ENCODE results near the gene TRPM7. TPM values are rescaled to one million over a fixed set of nuclear protein-coding genes. Genes with fewer than 3 reads are reported as not detected.

TRPM7 gene
- total and polyA plus RNA-seq, 9 of the 15 experiments (the other 6 are each of a cell fraction or from before 2014, with no cell fraction given): 12.3 to 59.2 (median 31.5) TPM

DNA sequence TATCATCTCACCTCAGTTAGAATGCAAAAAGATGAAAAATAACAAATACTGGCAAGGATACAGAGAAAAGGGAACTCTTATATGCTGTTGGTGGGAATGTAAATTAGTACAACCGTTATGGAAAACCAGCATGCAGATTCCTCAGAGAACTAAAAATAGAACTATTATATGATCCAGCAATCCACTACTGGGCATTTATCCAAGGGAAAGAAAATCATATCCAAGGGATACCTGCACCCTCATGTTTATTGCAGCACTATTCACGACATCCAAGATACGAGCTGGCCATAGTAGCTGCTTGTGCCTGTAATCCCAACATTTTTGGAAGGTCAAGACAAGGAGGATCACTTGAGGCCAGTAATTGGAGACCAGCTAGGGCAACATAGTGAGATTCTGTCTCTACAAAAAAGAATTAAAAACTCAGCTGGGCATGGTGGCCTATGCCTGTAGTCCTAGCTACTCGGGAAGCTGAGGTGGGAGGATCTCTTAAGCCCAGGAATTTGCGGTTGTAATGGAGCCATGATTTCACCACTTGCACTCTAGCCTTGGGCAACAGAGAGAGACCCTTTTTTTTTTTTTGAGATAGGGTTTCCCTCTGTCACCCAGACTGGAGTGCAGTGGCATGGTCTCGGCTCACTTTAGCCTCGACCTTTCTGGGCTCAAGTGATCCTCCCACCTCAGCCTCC lies 166.7 kb downstream of the TRPM7 start:
- Histone ChIP-seq H4K20me1 (replicated peaks; ENCODE audit: control insufficient read depth, insufficient read depth, low read length) (no peaks in the 10 kb centered on the region), H3K27me3 (ENCODE audit: control insufficient read depth in 2 of 2, insufficient read depth in 2 of 2, low read length in 2 of 2) (no peaks in the 10 kb centered on the region), H2AFZ (ENCODE audit: low read depth, low read length) (no peak overlapping the region), H3K4me1 (replicated peaks in 1 of 2; ENCODE audit: control insufficient read depth in 2 of 2, insufficient read depth in 2 of 2, low read length in 2 of 2) (no peaks in the 10 kb centered on the region; a peak in 1 of 5 replicates), H3K9me1 (ENCODE audit: control insufficient read depth, insufficient read depth, low read length) (no peaks in the 10 kb centered on the region), H3K9ac (ENCODE audit: insufficient read depth in 1 of 2, low read depth in 2 of 2, low read length in 2 of 2) (no peak overlapping the region), H3K36me3 (ENCODE audit: control insufficient read depth, insufficient read depth, low read length) (no peaks in the 10 kb centered on the region), H3K4me2 (ENCODE audit: insufficient read depth, low read length) (no peak overlapping the region), H3K9me3 (replicated peaks; ENCODE audit: control insufficient read depth, insufficient read depth, low read depth, low read length) (no peaks in the 10 kb centered on the region), H3K4me3 (no peak overlapping the region), H3K27ac (ENCODE audit: extremely low read depth, low read depth, low read length) (no peak overlapping the region), H3K79me2 (ENCODE audit: control insufficient read depth, insufficient read depth, low read length) (no peaks in the 10 kb centered on the region)
- FAIRE-seq: no peak
- in situ Hi-C loops (cut with MboI): no loop called here
- TF ChIP-seq DPF2 (IDR thresholded peaks at IDR 0.05): no peak
- TF ChIP-seq KDM4B (IDR thresholded peaks at IDR 0.05; ENCODE audit: borderline replicate concordance in 2 of 2, low read depth in 1 of 2): no peak
- CTCF ChIA-PET (ENCODE audit: low intra/inter-chr PET ratio): no interaction called here
- POLR2A ChIA-PET: interaction anchor here (0.5 to 1.0 kb wide), 3 partner anchors 9 to 52 kb away, joined by 3 read pairs; no protein-coding TSS in a partner anchor
- ATAC-seq: no peak
- DNase-seq (ENCODE audit: extremely low read depth in 1 of 4, low spot score in 3 of 4): no peak
- no TSS peak for BruUV-seq (replicated peaks)
- intact Hi-C loops (cut with micrococcal nuclease): no loop called here
- WGBS (ENCODE audit: insufficient coverage, low coverage, missing lambda C conversion rate): 29% methylated on average over 7 of the region's 7 CpGs

DNA sequence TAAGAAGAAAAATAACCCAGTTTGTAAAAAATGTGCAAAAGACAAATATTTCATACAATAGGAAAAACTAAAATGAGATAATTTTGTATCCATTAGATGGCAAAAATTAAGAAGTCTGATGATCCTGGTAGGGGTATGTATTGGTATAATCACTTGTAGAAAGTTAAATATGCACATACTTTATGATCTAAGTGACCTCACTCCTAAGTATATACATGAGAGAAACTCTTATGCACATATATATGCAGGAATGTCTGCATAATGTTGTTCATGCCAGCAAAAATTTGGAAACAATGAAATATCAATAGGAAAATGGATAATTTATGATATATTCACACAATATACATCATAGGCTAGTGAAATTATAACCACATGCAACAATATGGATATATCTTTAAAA lies 173.6 kb downstream of the TRPM7 start:
- no peaks in the 10 kb centered on the region for H3K9me1 ChIP-seq (ENCODE audit: control insufficient read depth, insufficient read depth, low read length)
- CTCF ChIA-PET (ENCODE audit: low intra/inter-chr PET ratio): no interaction called here
- TF ChIP-seq RBM17 (IDR thresholded peaks at IDR 0.05; ENCODE audit: borderline replicate concordance, low read depth, low read length): no peak
- no peak for TF ChIP-seq BRCA1 (IDR thresholded peaks at IDR 0.05)
- TF ChIP-seq BRCA1 (CRISPR knock-in tag; IDR thresholded peaks at IDR 0.05): no peak
- TF ChIP-seq ZNF134 (CRISPR knock-in tag; conservative IDR thresholded peaks at IDR 0.05): no peak
- no peak for TF ChIP-seq GTF2F1 (IDR thresholded peaks at IDR 0.05; ENCODE audit: low read depth, low read length)
- TF ChIP-seq, protein P1, sequence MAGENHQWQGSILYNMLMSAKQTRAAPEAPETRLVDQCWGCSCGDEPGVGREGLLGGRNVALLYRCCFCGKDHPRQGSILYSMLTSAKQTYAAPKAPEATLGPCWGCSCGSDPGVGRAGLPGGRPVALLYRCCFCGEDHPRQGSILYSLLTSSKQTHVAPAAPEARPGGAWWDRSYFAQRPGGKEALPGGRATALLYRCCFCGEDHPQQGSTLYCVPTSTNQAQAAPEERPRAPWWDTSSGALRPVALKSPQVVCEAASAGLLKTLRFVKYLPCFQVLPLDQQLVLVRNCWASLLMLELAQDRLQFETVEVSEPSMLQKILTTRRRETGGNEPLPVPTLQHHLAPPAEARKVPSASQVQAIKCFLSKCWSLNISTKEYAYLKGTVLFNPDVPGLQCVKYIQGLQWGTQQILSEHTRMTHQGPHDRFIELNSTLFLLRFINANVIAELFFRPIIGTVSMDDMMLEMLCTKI (IDR thresholded peaks at IDR 0.05; ENCODE audit: partially characterized antibody): no peak
- no peak overlapping the region for H3K9ac ChIP-seq (ENCODE audit: insufficient read depth in 1 of 2, low read depth in 2 of 2, low read length in 2 of 2)
- no peaks in the 10 kb centered on the region for H3K4me1 ChIP-seq (replicated peaks in 1 of 2; ENCODE audit: control insufficient read depth in 2 of 2, insufficient read depth in 2 of 2, low read length in 2 of 2)
- ATAC-seq: no peak
- FAIRE-seq: no peak
- no peak for DNase-seq (ENCODE audit: extremely low read depth in 1 of 4, low spot score in 3 of 4)
- H2AFZ ChIP-seq (ENCODE audit: low read depth, low read length): no peak overlapping the region
- H3K9me3 ChIP-seq (replicated peaks; ENCODE audit: control insufficient read depth, insufficient read depth, low read depth, low read length): no peaks in the 10 kb centered on the region
- no TSS peak for BruUV-seq (replicated peaks)
- H3K4me3 ChIP-seq: no peak overlapping the region
- POLR2A ChIA-PET: no interaction called here
- H3K27me3 ChIP-seq (ENCODE audit: control insufficient read depth in 2 of 2, insufficient read depth in 2 of 2, low read length in 2 of 2): no peaks in the 10 kb centered on the region
- no peak overlapping the region for H3K4me2 ChIP-seq (ENCODE audit: insufficient read depth, low read length)
- in situ Hi-C loops (cut with MboI): no loop called here
- intact Hi-C loops (cut with micrococcal nuclease): no loop called here
- no peaks in the 10 kb centered on the region for H3K36me3 ChIP-seq (ENCODE audit: control insufficient read depth, insufficient read depth, low read length)
- no peaks in the 10 kb centered on the region for H4K20me1 ChIP-seq (replicated peaks; ENCODE audit: control insufficient read depth, insufficient read depth, low read length)
- H3K27ac ChIP-seq (ENCODE audit: extremely low read depth, low read depth, low read length): no peak overlapping the region
- H3K79me2 ChIP-seq (ENCODE audit: control insufficient read depth, insufficient read depth, low read length): no peaks in the 10 kb centered on the region
